OCI-LY7 (cell line): ENCODE results near the gene ENDOV. TPM values are rescaled to one million over a fixed set of nuclear protein-coding genes. Genes with fewer than 3 reads are reported as not detected.
"Not testable (repeated sequence)": the region's sequence is repeated elsewhere in the genome, so short reads cannot be mapped to it uniquely, and the experiment has no call there.

Experiments
- BruUV-seq: library from RNA; stranded (reverse); fragments of 400-500 nt; replicated peaks from 2 replicates; lab custom pipeline; 2021; lab: Mats Ljungman, UMichigan
- CTCF ChIA-PET: fragments of 300-600 bp; sonication (Branson Sonifier 250); formaldehyde crosslinking; loops from one replicate; lab custom pipeline; 2022; ENCODE audit warnings: antibody characterized with exemption; ENCODE audit not compliant: unreplicated experiment; lab: Charles Lee
- POLR2A ChIA-PET: fragments of 300-600 bp; sonication (Branson Sonifier 250); formaldehyde crosslinking; loops from one replicate; lab custom pipeline; 2022; ENCODE audit warnings: antibody characterized with exemption; lab: Charles Lee
- DNase-seq: peaks from one replicate; pipeline ENCODE4 v3.0.0-alpha.2; 2015; ENCODE audit warnings: low spot score
- H2AFZ ChIP-seq: fragments of 200-600 bp; sonication (generic), shearing (Covaris generic); 2 replicates; pipeline ENCODE4 v1.6.1; 2014; ENCODE audit warnings: mild to moderate bottlenecking, antibody characterized with exemption, low read length, moderate library complexity
- H3K27ac ChIP-seq: fragments of 200-600 bp; sonication (generic); 2 replicates; pipeline ENCODE4 v1.5.1; 2014; ENCODE audit warnings: mixed run types, low read depth, mild to moderate bottlenecking, moderate library complexity, low read length, inconsistent platforms; ENCODE audit not compliant: poor library complexity, severe bottlenecking
- H3K36me3 ChIP-seq: fragments of 200-600 bp; sonication (generic); 2 replicates; pipeline ENCODE4 v1.6.1; 2014; ENCODE audit warnings: mild to moderate bottlenecking, antibody characterized with exemption, low read length, moderate library complexity, mixed read lengths; ENCODE audit not compliant: insufficient read depth
- H3K4me1 ChIP-seq: fragments of 200-600 bp; sonication (generic); 2 replicates; pipeline ENCODE4 v1.5.1; 2014; ENCODE audit warnings: mild to moderate bottlenecking, low read length; ENCODE audit not compliant: insufficient read depth, poor library complexity, severe bottlenecking
- H3K4me2 ChIP-seq: fragments of 200-600 bp; sonication (generic); 2 replicates; pipeline ENCODE4 v1.6.1; 2014; ENCODE audit warnings: mild to moderate bottlenecking, low read length
- H3K4me3 ChIP-seq: fragments of 200-600 bp; sonication (generic); 2 replicates; pipeline ENCODE4 v1.5.1; 2014; ENCODE audit warnings: mild to moderate bottlenecking, low read depth, low read length; ENCODE audit not compliant: poor library complexity, severe bottlenecking
- H3K79me2 ChIP-seq: fragments of 200-600 bp; sonication (generic); 2 replicates; pipeline ENCODE4 v1.6.1; 2016; ENCODE audit warnings: low read depth, mild to moderate bottlenecking, low read length, moderate library complexity, mixed read lengths; ENCODE audit not compliant: insufficient read depth
- H3K9me2 ChIP-seq: fragments of 200-600 bp; sonication (generic); 2 replicates; pipeline ENCODE4 v1.6.1; 2016; ENCODE audit warnings: mild to moderate bottlenecking, low read length, mixed read lengths; ENCODE audit not compliant: insufficient read depth
- H3K9me3 ChIP-seq: fragments of 200-600 bp; sonication (generic); 2 replicates; pipeline ENCODE4 v1.6.1; 2014; ENCODE audit warnings: mild to moderate bottlenecking, mixed run types, low read length, mixed read lengths
- H4K20me1 ChIP-seq: fragments of 200-600 bp; sonication (generic); 2 replicates; pipeline ENCODE4 v1.6.1; 2014; ENCODE audit warnings: mild to moderate bottlenecking, antibody characterized with exemption, low read length, moderate library complexity, mixed read lengths; ENCODE audit not compliant: insufficient read depth
- EZH2phosphoT487 ChIP-seq: fragments of 200-600 bp; sonication (generic); IDR thresholded peaks from 2 replicates; pipeline ENCODE4 v1.6.1; 2018; ENCODE audit warnings: low read depth, borderline replicate concordance, mild to moderate bottlenecking, mixed run types, antibody characterized with exemption, low read length, moderate library complexity, mixed read lengths
- intact Hi-C: fragments of 100-400 bp; cut with micrococcal nuclease; formaldehyde crosslinking; loops from one replicate; pipeline ENCODE4 v1.10.0; 2022; ENCODE audit not compliant: unreplicated experiment
- total RNA-seq, 2 experiments: library from RNA; depleted of rRNA in 1 of 2; stranded (reverse); fragments of >200 nt in 1 of 2; shearing (Covaris generic) in 1 of 2; gene quantifications; 2 replicates each; pipeline ENCODE4 v1.2.3, GENCODE V29; 2014 to 2022
- TF ChIP-seq, protein P1 (sequence below): fragments of 200-600 bp; sonication (generic); conservative IDR thresholded peaks from 2 replicates; pipeline ENCODE4 v1.5.1; 2014; ENCODE audit warnings: mild to moderate bottlenecking, antibody characterized with exemption, low read length, moderate library complexity, mixed read lengths

Gene ENDOV
- total RNA-seq, 2 experiments from 2014 or later = 22.4 to 33.1 TPM

GRCh38 chr17:80396157-80397033 lies 18.6 kb upstream of the ENDOV start:
- ChIA-PET POLR2A (interaction anchor here (0.6 to 1.0 kb wide), 3 partner anchors 26 to 485 kb away, joined by 3 read pairs; no protein-coding TSS in a partner anchor), CTCF (no interaction called here)
- H3K9me3 ChIP-seq = no peaks in the 10 kb centered on the region
- no peak for DNase-seq
- H3K27ac ChIP-seq = no peak overlapping the region
- peaks cover 9% of the 10 kb centered on the region for H3K4me1 ChIP-seq
- H3K9me2 ChIP-seq = no peaks in the 10 kb centered on the region
- BruUV-seq = no TSS peak
- no peak overlapping the region for H3K4me2 ChIP-seq
- intact Hi-C loops = no loop called here
- no peak overlapping the region for H2AFZ ChIP-seq
- TF ChIP-seq EZH2phosphoT487 = no peak
- TF ChIP-seq, protein P1, sequence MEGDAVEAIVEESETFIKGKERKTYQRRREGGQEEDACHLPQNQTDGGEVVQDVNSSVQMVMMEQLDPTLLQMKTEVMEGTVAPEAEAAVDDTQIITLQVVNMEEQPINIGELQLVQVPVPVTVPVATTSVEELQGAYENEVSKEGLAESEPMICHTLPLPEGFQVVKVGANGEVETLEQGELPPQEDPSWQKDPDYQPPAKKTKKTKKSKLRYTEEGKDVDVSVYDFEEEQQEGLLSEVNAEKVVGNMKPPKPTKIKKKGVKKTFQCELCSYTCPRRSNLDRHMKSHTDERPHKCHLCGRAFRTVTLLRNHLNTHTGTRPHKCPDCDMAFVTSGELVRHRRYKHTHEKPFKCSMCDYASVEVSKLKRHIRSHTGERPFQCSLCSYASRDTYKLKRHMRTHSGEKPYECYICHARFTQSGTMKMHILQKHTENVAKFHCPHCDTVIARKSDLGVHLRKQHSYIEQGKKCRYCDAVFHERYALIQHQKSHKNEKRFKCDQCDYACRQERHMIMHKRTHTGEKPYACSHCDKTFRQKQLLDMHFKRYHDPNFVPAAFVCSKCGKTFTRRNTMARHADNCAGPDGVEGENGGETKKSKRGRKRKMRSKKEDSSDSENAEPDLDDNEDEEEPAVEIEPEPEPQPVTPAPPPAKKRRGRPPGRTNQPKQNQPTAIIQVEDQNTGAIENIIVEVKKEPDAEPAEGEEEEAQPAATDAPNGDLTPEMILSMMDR = no peak
- no peak overlapping the region for H3K4me3 ChIP-seq
- no peaks in the 10 kb centered on the region for H3K79me2 ChIP-seq
- H4K20me1 ChIP-seq = no peaks in the 10 kb centered on the region
- no peaks in the 10 kb centered on the region for H3K36me3 ChIP-seq

DNA sequence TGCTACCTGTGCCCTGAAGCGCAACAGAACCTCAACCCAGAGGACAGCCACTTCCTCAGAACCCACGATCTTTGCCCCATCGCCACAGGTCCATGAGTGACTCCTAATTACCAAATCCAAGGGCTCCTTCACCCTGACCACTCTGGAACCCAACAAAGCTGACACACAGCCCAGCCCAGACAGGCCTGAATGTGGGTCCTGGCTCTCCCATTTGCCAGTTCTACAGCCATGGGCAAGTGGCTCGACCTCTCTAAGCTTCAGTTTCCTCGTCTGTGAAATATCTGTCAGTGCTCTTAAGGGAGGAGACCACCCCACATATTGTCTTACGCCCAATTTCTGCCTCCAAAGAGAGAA lies 18.0 kb upstream of the ENDOV start:
- no peak for DNase-seq
- H3K9me2 ChIP-seq = no peaks in the 10 kb centered on the region
- no peak for TF ChIP-seq EZH2phosphoT487
- TF ChIP-seq, protein P1 = no peak
- no peaks in the 10 kb centered on the region for H3K9me3 ChIP-seq
- no peak overlapping the region for H3K4me3 ChIP-seq
- ChIA-PET CTCF (no interaction called here), POLR2A (no interaction called here)
- no peak overlapping the region for H3K27ac ChIP-seq
- intact Hi-C loops = no loop called here
- BruUV-seq = no TSS peak
- H3K79me2 ChIP-seq = no peaks in the 10 kb centered on the region
- no peaks in the 10 kb centered on the region for H3K36me3 ChIP-seq
- no peak overlapping the region for H2AFZ ChIP-seq
- no peaks in the 10 kb centered on the region for H4K20me1 ChIP-seq
- H3K4me2 ChIP-seq = no peak overlapping the region
- H3K4me1 ChIP-seq = peaks cover 9% of the 10 kb centered on the region

DNA sequence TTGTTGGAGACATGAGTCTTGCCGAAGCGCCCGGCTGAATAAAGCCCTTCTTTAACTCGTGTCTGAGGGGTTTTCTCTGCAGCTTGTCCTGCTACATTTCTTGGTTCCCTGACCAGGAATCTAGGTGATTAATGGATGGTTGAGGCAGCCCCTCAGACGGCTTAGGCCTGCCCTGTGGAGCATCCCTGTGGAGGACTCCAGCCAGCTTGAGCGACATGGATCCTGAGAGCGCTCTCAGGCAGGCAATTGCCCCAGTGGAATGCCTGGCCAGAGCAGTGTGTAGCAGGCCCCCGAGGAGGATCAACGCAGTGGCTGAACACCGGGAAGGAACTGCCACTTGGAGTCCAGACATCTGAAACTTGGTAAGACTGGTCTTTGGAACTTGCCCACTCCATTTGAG lies 17.3 kb upstream of the ENDOV start:
- Histone ChIP-seq H3K4me2 (no peak overlapping the region), H3K36me3 (no peaks in the 10 kb centered on the region), H3K9me2 (no peaks in the 10 kb centered on the region), H3K79me2 (no peaks in the 10 kb centered on the region), H2AFZ (no peak overlapping the region), H3K9me3 (no peaks in the 10 kb centered on the region), H4K20me1 (no peaks in the 10 kb centered on the region), H3K4me1 (peaks cover 9% of the 10 kb centered on the region), H3K27ac (no peak overlapping the region), H3K4me3 (no peak overlapping the region)
- no peak for TF ChIP-seq EZH2phosphoT487
- TF ChIP-seq, protein P1 = no peak
- no TSS peak for BruUV-seq
- POLR2A ChIA-PET = no interaction called here
- no peak for DNase-seq
- intact Hi-C loops = no loop called here
- CTCF ChIA-PET = no interaction called here

GRCh38 chr17:80401086-80401485 lies 13.9 kb upstream of the ENDOV start:
- H4K20me1 ChIP-seq, CTCF ChIA-PET, H3K4me1 ChIP-seq, H3K9me3 ChIP-seq, H3K27ac ChIP-seq, H3K4me2 ChIP-seq, H3K9me2 ChIP-seq, H2AFZ ChIP-seq, intact Hi-C loops, H3K36me3 ChIP-seq, POLR2A ChIA-PET, H3K4me3 ChIP-seq, BruUV-seq, DNase-seq, H3K79me2 ChIP-seq: not testable (repeated sequence)
